ENCODE results near the gene LCT. TPM values are rescaled to one million over a fixed set of nuclear protein-coding genes. Genes with fewer than 3 reads are reported as not detected.
"Not testable (repeated sequence)": the region's sequence is repeated elsewhere in the genome, so short reads cannot be mapped to it uniquely, and the experiment has no call there.

Gene LCT
- total RNA-seq, 1 donor from 2014 or later, result not detected

DNA sequence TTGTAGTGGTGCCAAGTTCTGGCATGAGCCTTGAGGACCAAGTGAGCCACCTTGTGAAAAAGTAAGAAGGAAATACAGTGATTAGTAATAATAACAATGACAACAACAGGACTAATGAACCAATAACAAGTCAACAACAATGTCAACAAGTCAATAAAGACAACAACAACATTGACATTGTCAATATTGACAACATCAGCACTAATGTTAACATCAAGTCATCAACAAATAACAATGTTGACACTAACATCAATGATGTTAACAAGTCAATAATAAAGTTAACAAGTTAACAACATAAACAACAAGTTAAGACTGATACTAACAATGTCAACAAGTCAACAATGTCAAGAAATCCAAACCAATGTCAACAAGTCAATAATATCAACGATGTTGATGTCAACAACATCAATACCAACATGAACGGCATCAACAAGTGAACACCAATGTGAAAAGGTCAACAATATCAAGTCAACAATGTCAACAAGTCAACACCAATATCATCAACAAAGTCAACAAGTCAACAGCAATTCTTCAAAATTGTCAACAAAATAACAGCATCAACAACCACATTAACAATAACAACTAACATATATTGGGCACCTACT lies 24.0 kb downstream of the LCT start:
- Histone ChIP-seq H3K27me3 (ENCODE audit: control insufficient read depth, insufficient read depth, low read length) (no peaks in the 10 kb centered on the region), H3K4me3 (ENCODE audit: low read depth, low read length) (no peak overlapping the region), H3K36me3 (ENCODE audit: control insufficient read depth, insufficient read depth, low read length) (no peaks in the 10 kb centered on the region)
- no peak for DNase-seq (ENCODE audit: low read depth)
- TF ChIP-seq, protein P1, sequence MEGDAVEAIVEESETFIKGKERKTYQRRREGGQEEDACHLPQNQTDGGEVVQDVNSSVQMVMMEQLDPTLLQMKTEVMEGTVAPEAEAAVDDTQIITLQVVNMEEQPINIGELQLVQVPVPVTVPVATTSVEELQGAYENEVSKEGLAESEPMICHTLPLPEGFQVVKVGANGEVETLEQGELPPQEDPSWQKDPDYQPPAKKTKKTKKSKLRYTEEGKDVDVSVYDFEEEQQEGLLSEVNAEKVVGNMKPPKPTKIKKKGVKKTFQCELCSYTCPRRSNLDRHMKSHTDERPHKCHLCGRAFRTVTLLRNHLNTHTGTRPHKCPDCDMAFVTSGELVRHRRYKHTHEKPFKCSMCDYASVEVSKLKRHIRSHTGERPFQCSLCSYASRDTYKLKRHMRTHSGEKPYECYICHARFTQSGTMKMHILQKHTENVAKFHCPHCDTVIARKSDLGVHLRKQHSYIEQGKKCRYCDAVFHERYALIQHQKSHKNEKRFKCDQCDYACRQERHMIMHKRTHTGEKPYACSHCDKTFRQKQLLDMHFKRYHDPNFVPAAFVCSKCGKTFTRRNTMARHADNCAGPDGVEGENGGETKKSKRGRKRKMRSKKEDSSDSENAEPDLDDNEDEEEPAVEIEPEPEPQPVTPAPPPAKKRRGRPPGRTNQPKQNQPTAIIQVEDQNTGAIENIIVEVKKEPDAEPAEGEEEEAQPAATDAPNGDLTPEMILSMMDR (IDR thresholded peaks at IDR 0.05; ENCODE audit: insufficient read depth, low read length, poor library complexity, severe bottlenecking), result no peak

DNA sequence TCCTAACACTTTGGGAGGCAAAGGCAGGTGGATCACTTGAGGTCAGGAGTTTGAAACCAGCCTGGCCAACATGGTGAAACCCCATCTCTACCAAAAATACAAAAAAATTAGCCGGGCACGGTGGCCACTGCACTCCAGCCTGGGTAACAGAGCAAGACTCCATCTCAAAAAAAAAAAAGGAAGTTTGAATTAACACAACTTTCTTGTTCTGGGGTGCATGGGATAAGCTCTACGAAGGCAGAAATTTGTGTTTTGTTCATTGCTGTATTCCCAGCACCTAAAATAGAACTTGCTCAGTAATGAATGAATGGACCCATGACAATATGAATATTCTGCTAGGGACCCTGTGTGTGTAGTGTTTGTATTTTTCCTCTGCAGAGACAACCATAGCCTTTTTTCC lies 29.1 kb downstream of the LCT start:
- DNase-seq (ENCODE audit: low read depth); H3K4me3 ChIP-seq (ENCODE audit: low read depth, low read length); H3K36me3 ChIP-seq (ENCODE audit: control insufficient read depth, insufficient read depth, low read length); H3K27me3 ChIP-seq (ENCODE audit: control insufficient read depth, insufficient read depth, low read length): not testable (repeated sequence)

DNA sequence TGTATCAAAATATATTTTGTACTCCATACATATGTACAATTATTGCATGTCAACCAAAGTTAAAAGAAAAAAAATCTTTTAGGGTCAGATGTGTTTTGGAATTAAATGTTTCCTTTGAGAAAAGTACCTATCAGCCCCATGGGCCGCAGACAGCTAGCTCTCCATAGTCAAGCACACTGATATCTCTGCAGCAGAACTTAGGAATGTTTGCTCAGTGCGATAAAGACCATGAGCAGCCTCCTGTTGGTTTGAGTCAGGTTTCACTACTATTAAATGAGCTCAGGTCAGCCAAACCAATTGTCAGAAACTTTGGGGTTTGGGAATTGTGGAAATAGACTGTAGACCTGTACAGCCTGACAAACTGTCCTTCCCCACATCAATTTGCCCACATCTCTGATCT lies 33.7 kb downstream of the LCT start:
- Histone ChIP-seq H3K4me3 (ENCODE audit: low read depth, low read length) (no peak overlapping the region), H3K36me3 (ENCODE audit: control insufficient read depth, insufficient read depth, low read length) (no peaks in the 10 kb centered on the region), H3K27me3 (ENCODE audit: control insufficient read depth, insufficient read depth, low read length) (no peaks in the 10 kb centered on the region)
- no peak for DNase-seq (ENCODE audit: low read depth)
- TF ChIP-seq, protein P1 (IDR thresholded peaks at IDR 0.05; ENCODE audit: insufficient read depth, low read length, poor library complexity, severe bottlenecking), result no peak

DNA sequence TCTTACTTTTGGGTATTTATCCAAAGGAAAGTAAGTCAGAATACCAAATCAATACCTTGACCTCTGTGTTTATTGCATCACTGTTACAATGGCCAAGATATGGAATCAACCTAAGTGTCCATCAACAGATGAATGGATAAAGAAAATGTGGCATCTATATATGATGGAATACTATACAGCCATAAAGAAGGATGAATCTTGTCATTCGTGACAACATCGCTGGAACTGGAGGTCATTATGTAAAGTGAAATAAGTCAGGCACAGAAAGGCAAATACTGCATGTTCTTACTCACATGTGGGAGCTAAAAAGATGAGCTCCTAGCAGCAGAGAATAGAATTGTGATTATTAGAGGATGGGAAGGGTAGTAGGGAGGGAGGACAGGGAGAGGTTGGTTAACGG lies 34.6 kb downstream of the LCT start:
- Histone ChIP-seq H3K36me3 (ENCODE audit: control insufficient read depth, insufficient read depth, low read length) (no peaks in the 10 kb centered on the region), H3K27me3 (ENCODE audit: control insufficient read depth, insufficient read depth, low read length) (no peaks in the 10 kb centered on the region), H3K4me3 (ENCODE audit: low read depth, low read length) (no peak overlapping the region)
- no peak for DNase-seq (ENCODE audit: low read depth)
- TF ChIP-seq, protein P1 (IDR thresholded peaks at IDR 0.05; ENCODE audit: insufficient read depth, low read length, poor library complexity, severe bottlenecking), result no peak

DNA sequence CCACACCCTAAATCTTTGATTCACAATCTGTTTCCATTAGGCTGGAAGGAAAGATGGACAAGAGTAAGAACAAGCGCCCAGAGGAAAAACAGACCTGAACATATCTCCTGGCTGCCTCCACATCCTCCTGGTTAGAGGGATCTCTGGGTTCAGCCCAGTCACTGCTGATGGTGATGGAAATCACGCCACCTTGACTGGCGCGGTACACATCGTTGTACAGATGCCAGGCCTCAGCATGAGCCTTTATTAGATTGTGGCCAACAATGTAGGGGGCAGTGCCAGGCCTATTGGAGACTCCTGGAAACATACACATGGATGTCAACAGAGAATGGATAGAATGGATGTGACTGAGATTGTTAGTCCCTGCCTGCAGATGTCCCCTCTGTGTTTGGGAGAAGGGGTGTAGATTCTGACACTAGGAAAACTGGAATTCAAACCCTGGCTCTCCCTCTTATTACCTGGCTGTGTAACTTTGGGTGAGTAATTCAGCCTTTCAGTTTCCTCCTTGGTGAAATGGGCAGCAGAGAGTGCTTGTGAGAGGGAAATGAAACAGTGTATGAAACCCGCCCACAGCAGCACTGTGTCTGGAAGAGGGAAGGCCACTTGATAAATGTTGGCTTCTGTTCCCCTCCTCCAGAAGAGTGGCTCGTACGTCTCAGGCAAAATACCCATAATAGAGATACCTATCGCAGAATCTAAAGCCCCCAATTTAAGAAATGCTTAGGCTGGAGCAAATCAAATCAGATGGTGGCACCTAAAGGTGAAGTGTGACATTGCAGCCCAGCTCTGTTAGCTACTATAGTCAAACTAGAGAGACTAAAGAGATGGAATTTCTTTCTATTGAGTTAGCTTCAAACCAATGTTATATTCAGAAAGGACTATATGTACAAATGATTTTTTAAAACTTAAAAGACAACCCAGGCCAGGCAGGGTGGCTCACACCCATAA lies 36.2 kb downstream of the LCT start:
- no peak for DNase-seq (ENCODE audit: low read depth)
- Histone ChIP-seq H3K4me3 (ENCODE audit: low read depth, low read length) (no peak overlapping the region), H3K36me3 (ENCODE audit: control insufficient read depth, insufficient read depth, low read length) (no peaks in the 10 kb centered on the region), H3K27me3 (ENCODE audit: control insufficient read depth, insufficient read depth, low read length) (no peaks in the 10 kb centered on the region)
- TF ChIP-seq, protein P1 (IDR thresholded peaks at IDR 0.05; ENCODE audit: insufficient read depth, low read length, poor library complexity, severe bottlenecking), result no peak

DNA sequence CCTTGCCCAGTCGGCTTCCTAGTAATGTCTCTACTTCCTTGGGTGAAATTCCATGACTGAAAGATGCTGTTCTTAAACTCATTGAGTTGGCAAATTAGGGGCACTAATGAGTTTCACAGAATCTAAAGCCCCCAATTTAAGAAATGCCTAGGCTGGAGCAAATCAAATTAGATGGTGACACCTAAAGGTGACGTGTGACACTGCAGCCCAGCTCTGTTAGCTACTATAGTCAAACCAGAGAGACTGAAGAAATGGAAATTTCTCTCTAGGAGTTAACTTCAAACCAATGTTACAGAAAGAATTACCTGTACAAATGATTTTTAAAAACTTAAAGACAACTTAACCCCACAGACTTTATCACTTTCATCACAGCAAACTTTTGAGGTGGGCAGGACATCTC lies 37.2 kb downstream of the LCT start:
- no peak for DNase-seq (ENCODE audit: low read depth)
- TF ChIP-seq, protein P1 (IDR thresholded peaks at IDR 0.05; ENCODE audit: insufficient read depth, low read length, poor library complexity, severe bottlenecking), result peak; percentile 2

More for the DNA sequence above, 37.2 kb downstream of the LCT start:
- H3K27me3 ChIP-seq (ENCODE audit: control insufficient read depth, insufficient read depth, low read length), result no peaks in the 10 kb centered on the region
- no peaks in the 10 kb centered on the region for H3K36me3 ChIP-seq (ENCODE audit: control insufficient read depth, insufficient read depth, low read length)
- no peak overlapping the region for H3K4me3 ChIP-seq (ENCODE audit: low read depth, low read length)
